Nephron (organoid): ENCODE measurements around the gene NRP1.

Experiments used
- H3K27ac Mint-ChIP-seq, 3 experiments: 2 replicates each; pipeline ENCODE4 v1.8.0; 2020; ENCODE audit warnings: mixed read lengths in 3 of 3, mild to moderate bottlenecking in 2 of 3, moderate library complexity in 1 of 3
- H3K27me3 Mint-ChIP-seq: 2 replicates; pipeline ENCODE4 v1.8.0; 2021; ENCODE audit warnings: low read depth, mild to moderate bottlenecking, moderate library complexity, mixed read lengths
- H3K36me3 Mint-ChIP-seq: 2 replicates; pipeline ENCODE4 v1.8.0; 2020; ENCODE audit warnings: low read depth, mixed read lengths
- H3K4me1 Mint-ChIP-seq: 2 replicates; pipeline ENCODE4 v1.8.0; 2020; ENCODE audit warnings: mixed read lengths
- H3K4me3 Mint-ChIP-seq, 3 experiments: 2 replicates each; pipeline ENCODE4 v1.8.0; 2020; ENCODE audit warnings: mild to moderate bottlenecking in 3 of 3, mixed read lengths in 3 of 3, moderate library complexity in 2 of 3
- H3K9me3 Mint-ChIP-seq: 2 replicates; pipeline ENCODE4 v1.8.0; 2020; ENCODE audit warnings: mixed read lengths
- CTCF ChIP-seq, 3 experiments: fragments of 200-600 bp; sonication (generic); IDR thresholded peaks; one replicate each; pipeline ENCODE4 v1.5.0; 2021; ENCODE audit warnings: antibody characterized with exemption in 3 of 3; ENCODE audit not compliant: unreplicated experiment in 3 of 3

Gene NRP1

GRCh38 chr10:33252324-33252723 is 82.1 kb downstream of the NRP1 start:
- H3K36me3 Mint-ChIP-seq: peaks cover 89% of the 10 kb centered on the region
- H3K27ac Mint-ChIP-seq: peak overlapping the region in 2 of 3 experiments; percentile 32 to 65
- H3K4me1 Mint-ChIP-seq: no peaks in the 10 kb centered on the region
- no peak overlapping the region for H3K4me3 Mint-ChIP-seq
- no peaks in the 10 kb centered on the region for H3K27me3 Mint-ChIP-seq
- no peak for TF ChIP-seq CTCF (IDR thresholded peaks at IDR 0.05; ENCODE audit: unreplicated experiment in 3 of 3)
- H3K9me3 Mint-ChIP-seq: no peaks in the 10 kb centered on the region

DNA sequence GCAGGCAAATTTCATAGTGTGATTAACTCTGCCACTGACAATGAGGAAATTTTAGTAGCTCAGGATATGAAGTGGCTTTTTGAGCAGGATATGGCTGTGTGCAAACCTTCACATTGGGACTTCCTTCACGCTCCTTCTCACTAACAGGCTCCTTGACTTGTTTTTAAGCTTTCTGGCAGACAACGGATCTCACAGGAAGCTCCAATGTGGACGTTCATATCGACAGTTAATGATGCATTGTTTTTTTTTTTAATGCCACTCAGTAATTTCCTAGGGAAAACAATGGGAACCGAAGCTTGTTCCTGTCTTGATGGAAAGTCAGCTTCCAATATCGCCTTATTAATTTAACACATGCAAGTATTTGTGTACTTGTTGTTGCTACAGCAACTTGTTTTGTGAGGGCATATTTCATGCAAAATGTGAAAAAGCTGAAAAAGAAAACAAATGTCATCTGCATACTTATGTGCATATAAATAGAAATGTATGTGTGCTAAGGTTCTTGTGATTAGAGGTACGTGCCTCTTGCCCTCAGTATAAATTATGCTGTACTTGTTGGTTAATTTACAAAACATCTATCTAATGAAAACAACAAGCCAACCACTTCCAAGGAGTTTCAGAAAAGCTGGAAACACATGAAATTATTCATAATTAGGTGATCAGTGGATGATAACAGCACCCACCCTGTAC is 84.7 kb downstream of the NRP1 start:
- no peak for TF ChIP-seq CTCF (IDR thresholded peaks at IDR 0.05; ENCODE audit: unreplicated experiment in 3 of 3)
- Mint-ChIP-seq H3K9me3 (no peaks in the 10 kb centered on the region), H3K36me3 (peaks cover 93% of the 10 kb centered on the region), H3K4me3 (no peak overlapping the region), H3K4me1 (no peaks in the 10 kb centered on the region), H3K27ac (peak overlapping the region in 1 of 3 experiments; percentile 10), H3K27me3 (no peaks in the 10 kb centered on the region)

DNA sequence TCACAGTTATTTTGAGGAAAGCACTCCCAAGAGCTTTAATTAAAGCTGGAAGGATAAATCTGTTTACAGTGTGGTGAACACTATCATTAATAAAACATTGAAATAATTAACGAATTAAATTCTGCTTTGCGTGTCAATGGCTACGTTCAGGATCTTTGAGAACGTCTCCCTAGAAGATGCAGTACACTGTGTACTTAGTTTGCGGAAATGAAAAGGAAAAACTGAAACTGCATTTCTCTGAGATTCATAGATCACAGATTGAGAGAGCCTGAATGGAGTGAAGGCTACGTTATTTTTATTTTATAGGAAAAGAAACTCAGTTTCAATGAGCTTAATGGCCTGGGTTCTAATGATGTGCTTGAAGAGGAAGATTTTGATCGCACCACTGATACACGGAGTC is 85.3 kb downstream of the NRP1 start:
- no peaks in the 10 kb centered on the region for H3K27me3 Mint-ChIP-seq
- TF ChIP-seq CTCF (IDR thresholded peaks at IDR 0.05; ENCODE audit: unreplicated experiment in 3 of 3): no peak
- peak overlapping the region in 1 of 3 experiments; percentile 13 for H3K27ac Mint-ChIP-seq
- H3K4me3 Mint-ChIP-seq: no peak overlapping the region
- no peaks in the 10 kb centered on the region for H3K4me1 Mint-ChIP-seq
- peaks cover 89% of the 10 kb centered on the region for H3K36me3 Mint-ChIP-seq
- H3K9me3 Mint-ChIP-seq: no peaks in the 10 kb centered on the region

- H3K27me3 Mint-ChIP-seq: no peaks in the 10 kb centered on the region
- no peak overlapping the region for H3K4me3 Mint-ChIP-seq
Observed at GRCh38 chr10:33248638-33249037, 85.8 kb downstream of the NRP1 start.

GRCh38 chr10:33247221-33247922 is 87.1 kb downstream of the NRP1 start:
- TF ChIP-seq CTCF (IDR thresholded peaks at IDR 0.05; ENCODE audit: unreplicated experiment in 3 of 3): no peak
- Mint-ChIP-seq H3K4me1 (no peaks in the 10 kb centered on the region), H3K27ac (no peak overlapping the region), H3K9me3 (no peaks in the 10 kb centered on the region), H3K4me3 (no peak overlapping the region), H3K27me3 (no peaks in the 10 kb centered on the region), H3K36me3 (peaks cover 81% of the 10 kb centered on the region)

More at GRCh38 chr10:33248638-33249037, 85.8 kb downstream of the NRP1 start:
- H3K36me3 Mint-ChIP-seq: peaks cover 87% of the 10 kb centered on the region
- TF ChIP-seq CTCF (IDR thresholded peaks at IDR 0.05; ENCODE audit: unreplicated experiment in 3 of 3): no peak
- H3K27ac Mint-ChIP-seq: peak overlapping the region in 1 of 3 experiments; percentile 13
- H3K4me1 Mint-ChIP-seq: no peaks in the 10 kb centered on the region
- no peaks in the 10 kb centered on the region for H3K9me3 Mint-ChIP-seq
